ENCODE measurements around the gene NUP153.
"Not testable (repeated sequence)": the region's sequence is repeated elsewhere in the genome, so short reads cannot be mapped to it uniquely, and the experiment has no call there.

Gene NUP153

DNA sequence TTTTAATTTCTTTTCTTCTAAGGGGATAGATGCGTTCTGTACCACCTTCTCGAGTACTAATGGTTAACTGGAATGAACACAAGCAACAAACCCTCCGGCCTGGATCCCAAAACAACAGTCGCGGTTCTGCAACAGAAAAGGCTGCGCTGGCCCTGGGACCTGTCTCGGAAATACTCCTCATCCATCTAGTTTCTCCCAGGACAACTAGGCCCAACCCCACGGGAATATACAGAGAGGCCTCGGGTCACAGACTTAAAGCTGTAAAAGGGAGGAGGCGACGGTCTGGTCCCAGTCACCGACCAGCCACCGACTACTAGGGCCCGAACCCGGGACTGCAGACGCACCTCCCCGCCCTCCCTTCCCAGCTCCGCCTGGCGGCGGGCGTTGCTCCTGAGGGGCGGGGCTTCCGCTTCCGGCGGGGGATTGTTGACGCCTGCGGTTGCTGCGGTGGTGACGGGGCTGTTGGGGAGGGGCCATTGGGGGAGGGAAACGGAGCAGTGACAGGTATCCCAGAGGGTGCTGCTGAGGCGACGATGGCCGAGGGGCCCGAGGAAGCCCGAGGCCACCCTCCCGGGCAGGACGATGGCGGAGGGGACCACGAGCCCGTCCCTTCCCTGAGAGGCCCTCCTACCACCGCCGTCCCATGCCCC is 106.7 kb downstream of the NUP153 start, which contains the start of gene FAM8A1:
Gene FAM8A1 (plus strand): TSS at position 426 of the 650 bp plus-strand sequence. CDS start 108 bp downstream, at position 534.
- DNase-seq: peak; percentile 90

DNA sequence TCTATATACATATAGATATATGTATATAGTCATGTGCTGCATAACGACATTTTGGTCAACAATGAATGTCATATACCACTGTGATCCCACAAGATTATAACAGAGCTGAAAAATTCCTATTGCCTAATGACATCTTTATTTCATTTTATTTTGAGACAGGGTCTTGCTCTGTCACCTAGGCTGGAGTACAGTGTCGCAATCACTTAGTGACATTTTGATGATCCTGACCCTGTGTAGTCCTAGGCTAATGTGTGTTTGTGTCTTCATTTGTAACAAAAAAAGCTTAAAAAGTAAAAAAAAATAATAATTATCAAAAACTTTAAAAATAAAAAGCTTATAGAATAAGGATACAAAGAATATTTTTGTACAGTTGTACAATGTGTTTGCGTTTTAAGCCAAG is 110.6 kb downstream of the NUP153 start:
- DNase-seq: no peak

DNA sequence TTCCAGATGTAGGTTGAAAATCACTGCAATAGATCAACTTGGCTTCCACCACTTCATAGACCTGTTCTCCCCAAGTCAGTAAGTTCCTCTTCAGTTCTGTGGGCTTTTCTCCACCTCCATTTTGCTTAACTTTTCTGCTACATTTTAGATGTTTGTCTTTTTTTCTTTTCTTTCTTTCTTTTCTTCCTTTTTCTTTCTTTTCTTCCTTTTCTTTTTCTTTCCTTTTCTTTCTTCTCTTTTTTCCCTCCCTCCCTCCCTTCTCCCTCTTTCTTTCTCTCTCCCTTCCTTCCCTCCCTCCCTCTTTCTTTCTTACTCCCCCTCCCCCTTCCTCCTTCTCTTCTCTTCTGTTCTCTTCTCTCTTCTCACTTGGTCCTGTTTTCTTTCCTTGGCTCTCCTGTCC is 113.5 kb downstream of the NUP153 start:
- DNase-seq: no peak

DNA sequence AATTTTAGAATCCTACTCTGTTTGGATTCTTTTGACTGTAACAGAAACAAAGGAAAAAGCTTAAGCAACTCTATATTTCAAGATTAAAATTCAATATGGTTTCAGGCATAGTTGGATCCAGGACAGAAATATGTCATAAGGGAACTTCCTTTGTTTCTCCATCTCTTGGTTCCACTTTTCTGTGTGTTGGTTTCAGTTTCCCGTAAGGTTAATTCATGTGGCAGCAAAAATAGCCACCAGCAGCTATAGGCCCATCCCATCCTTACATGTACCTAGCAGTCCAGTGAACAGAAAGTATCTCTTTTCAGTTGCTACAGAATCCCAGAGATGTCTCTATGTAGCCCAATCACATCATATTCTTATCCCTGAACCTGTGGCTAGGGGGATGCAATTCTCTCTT is 115.4 kb downstream of the NUP153 start:
- DNase-seq: no peak

DNA sequence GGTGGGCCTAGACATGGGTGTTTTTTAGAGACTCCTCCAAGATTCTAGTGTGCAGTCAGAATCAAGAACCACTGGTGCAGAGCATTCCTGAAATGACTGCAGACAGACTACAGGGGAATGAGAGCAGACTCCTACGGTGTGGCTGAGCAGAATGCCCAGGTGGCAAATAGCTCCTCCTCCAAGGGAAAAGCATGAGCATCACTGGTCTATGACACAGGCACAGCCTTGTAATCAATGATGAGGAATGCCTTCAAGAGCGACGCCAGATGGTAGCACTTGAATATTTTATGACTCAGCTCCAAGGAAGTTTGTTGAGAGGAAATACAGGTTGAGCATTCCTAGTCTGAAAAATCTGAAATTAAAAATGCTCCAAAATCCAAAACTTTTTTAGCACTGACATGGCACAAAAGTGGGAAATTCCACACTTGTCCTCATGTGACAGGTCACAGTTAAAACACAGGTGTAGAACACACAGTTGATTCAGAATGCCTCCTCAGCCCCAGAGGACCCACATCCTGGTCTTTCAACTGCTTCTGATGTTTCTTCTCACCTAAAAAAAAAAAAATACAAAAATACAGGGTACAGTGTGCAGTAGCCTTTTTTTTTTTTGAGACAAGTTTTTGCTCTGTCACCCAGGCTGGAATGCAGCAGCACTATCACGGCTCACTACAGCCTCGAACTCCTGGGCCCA is 117.2 kb downstream of the NUP153 start:
- DNase-seq: no peak

DNA sequence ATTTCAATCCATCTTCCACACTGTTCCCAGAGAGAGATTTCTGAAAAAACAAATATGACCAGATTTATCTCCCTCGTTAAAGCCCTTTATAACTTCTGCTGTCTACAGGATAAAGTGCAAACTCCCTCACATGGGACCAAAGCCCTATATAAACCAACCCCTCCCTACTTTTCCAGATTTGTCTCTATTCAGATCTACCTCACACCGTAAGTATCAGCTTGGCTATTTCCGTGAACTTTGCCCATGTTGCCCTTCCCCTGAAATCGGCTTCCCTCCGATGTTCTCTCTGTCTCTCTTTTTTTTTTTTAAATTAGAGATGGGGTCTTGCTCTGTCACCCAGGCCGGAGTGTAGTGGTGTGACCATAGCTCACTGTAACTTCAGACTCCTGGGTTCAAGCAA is 118.7 kb downstream of the NUP153 start:
- DNase-seq: no peak

DNA sequence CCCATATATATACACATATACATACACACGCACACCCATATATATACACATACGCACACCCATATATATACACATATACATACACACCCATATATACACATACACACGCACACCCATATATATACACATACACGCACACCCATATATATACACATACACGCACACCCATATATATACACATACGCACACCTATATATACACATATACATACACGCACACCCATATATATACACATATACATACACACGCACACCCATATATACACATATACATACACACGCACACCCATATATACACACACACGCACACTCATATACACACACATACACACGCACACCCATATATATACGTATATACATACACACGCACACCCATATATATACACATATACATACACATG is 120.1 kb downstream of the NUP153 start:
- DNase-seq: not testable (repeated sequence)

DNA sequence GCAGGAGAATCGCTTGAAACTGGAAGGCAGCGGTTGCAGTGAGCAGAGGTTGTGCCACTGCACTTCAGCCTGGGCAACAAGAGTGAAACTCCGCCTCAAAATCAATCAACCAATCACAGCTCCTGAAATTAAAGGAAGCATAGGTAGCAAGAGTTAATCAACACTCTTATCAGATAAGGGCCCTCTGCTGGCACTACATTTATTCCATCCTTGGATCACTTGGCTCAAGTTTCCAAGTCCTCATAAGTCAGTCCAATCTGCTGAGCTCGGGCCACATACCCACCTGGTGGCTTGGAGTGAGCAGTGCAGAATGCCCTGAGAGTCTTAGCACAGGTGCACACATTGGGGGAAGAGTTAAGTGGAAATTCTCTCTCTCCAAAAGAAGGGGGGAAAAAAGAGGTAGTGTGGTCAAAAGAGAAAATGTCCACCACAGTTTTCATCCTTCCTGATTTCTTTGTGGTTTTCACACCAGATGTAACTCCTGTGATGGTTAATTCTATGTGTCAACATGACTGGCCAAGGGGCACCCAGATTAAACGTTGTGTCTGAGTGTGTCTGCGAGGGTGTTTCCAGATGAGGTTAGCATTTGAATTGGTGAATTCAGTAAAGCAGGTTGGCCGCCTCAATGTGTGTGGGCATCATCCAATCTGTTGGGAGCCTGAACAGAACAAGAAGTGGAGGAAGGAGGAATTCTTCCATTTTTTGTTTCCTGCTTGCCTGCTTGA is 120.8 kb downstream of the NUP153 start:
- DNase-seq: no peak

DNA sequence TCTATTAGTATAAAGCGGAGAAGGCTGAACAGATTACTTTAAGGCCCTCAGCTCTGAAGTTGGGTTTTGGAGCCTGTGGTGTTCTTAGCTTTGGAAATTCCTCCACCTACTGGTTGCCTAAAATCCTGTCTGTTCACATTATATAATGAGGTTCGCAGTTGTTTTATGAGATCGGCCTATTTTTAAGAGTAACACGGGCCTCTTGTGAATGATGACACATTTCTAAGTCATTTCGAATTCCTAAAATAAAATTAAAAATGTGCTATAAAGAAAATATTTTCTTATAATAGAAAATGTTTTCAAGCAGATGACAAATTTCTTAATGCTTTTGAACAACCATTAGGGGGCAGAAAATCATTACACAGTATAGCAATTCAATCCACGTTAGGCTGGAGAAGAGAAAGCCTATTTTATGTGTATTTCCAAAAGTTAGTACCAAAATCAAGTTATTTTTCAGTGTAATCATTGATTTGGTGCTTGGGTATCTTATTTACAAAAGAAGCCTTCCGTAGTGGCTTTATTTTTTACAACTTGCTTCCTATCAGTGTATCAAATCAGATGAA is 122.4 kb downstream of the NUP153 start:
- peak; percentile 82 for DNase-seq

DNA sequence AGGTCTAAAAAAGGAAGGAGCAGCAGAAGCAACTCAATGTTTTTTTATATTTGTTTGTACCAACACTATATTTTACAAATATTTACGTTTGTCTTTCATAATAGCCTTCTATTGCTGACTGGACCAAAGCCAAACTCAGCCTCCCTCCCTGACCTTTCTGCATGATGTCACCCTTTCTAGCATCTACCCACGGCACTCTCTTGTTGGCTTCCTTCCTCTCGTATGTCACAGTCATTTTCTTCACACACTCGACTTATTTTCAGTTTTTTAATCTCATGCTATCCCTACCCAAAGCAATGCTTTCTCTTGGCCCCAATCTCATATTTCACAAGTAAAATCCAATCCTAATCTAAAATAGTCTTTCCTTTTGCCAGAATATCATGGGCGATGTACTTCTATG is 122.9 kb downstream of the NUP153 start:
- DNase-seq: peak; percentile 49

DNA sequence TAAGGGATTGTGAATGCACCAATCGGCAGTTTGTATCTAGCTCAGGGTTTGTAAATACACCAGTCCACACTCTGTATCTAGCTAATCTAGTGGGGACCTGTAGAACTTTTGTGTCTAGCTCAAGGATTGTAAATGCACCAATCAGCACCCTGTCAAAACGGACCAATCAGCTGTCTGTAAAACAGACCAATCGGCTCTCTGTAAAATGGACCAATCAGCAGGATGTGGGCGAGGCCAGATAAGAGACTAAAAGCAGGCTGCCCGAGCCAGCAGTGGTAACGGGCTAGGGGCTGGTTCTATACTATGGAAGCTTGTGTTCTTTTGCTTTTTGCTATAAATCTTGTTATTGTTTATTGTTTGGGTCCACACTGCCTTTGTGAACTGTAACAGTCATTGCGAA is 125.4 kb downstream of the NUP153 start:
- DNase-seq: not testable (repeated sequence)

DNA sequence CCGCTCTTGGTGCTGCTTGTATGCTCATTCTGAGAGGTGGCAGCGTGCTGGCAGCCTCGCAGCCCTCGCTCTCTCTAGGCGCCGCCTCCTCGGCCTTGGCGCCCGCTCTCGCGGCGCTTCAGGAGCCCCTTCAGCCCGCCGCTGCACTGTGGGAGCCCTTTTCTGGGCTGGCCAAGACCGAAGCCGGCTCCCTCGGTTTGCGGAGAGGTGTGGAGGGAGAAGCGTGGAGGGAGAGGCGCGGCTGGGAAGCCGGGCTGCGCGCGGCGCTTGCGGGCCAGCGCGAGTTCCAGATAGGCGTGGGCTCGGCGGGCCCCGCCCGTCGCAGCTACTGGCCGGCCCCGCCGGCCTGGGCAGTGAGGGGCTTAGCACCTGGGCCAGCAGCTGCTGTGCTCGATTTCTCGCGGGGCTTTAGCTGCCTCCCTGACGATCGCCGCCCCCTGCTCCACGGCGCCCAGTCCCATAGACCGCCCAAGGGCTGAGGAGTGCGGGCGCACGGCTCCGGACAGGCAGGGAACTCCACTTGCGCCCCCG is 126.1 kb downstream of the NUP153 start:
- no peak for DNase-seq

DNA sequence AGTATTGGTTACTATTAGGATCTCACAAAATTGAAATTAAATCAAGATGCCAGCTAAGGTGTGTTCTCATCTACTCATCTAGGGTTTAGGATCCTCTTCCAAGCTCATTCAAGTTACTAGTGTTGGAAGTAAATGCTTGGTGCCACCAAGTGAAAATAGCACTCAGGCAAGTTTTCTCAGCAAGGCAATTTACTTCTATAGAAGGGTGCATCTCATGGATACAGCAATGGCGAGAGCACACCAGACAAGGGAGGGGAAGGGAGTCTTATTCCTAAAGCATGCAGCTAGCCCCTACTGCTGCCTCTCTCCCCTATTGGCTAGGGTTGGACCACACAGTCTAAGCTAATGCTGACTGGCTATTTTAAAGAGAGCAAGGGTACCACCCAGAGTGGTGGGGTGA is 129.7 kb downstream of the NUP153 start:
- no peak for DNase-seq

DNA sequence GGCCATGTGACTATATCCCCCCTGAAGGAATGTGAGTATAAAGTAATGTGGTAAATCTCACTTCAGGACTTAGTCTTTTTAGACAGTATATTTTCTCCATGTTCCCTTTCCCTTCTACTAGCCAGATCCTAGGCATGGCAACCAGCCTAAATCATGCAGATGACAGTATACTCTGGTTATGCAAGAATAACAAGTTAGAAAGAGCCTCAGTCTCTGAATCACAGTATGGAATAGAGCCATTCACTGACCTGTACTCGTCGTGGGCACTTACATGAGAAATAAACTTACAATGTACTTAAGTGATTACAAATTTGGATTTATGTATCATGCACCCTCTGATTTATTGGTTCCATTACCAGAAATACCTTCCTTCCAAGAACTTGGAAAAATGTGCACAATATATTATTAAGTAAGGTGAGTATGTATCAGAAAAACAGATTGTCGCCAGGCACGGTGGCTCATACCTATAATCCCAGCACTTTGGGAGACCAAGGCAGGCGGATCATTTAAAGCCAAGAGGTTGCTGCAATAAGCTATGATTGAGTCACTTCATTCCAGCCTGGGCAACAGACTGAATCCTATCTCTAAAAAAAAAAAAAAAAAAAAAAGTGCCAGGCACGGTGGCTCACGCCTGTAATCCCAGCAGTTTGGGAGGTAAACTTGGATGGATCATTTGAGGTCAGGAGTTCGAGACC is 131.7 kb downstream of the NUP153 start:
- DNase-seq: no peak

DNA sequence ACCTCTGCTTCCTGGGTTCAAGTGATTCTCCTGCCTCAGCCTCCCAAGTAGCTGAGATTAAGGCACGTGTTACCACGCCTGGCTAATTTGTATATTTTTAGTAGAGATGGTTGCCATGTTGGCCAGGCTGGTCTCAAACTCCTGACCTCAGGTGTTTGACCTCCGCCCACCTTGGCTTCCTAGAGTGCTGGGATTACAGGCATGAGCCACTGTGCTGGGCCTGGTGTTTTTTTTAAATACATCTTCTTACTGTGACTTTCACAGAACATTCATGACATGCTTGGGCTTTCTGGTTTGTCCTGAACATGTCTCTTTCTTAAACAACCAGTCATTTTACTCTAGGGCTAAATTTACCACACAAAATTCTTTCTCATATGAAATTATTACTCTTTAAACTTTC is 141.3 kb downstream of the NUP153 start:
- DNase-seq: no peak
